HEK293T (cell line): ENCODE results near the gene ANKRD13D.

ENCODE experiments used
- BHLHE40 ChIP-seq: fragments of 450-650 bp; IDR thresholded peaks from 2 replicates; pipeline ENCODE4 v1.6.1; 2016; ENCODE audit warnings: mild to moderate bottlenecking, moderate library complexity, borderline replicate concordance
- CTBP1 ChIP-seq: fragments of 450-650 bp; IDR thresholded peaks from 2 replicates; pipeline ENCODE4 v1.6.1; 2016; ENCODE audit warnings: borderline replicate concordance
- ELF4 ChIP-seq: fragments of 450-650 bp; IDR thresholded peaks from 2 replicates; pipeline ENCODE4 v1.6.1; 2017; ENCODE audit warnings: antibody characterized with exemption
- FOXA1 ChIP-seq: fragments of 450-650 bp; IDR thresholded peaks from 2 replicates; pipeline ENCODE4 v1.6.1; 2016; ENCODE audit warnings: mild to moderate bottlenecking
- FOXK2 ChIP-seq: fragments of 450-650 bp; IDR thresholded peaks from 2 replicates; pipeline ENCODE4 v1.6.1; 2016; ENCODE audit warnings: mild to moderate bottlenecking
- FOXM1 ChIP-seq: fragments of 450-650 bp; IDR thresholded peaks from 2 replicates; pipeline ENCODE4 v1.6.1; 2017; ENCODE audit warnings: mild to moderate bottlenecking, borderline replicate concordance
- HDGF ChIP-seq: fragments of 450-650 bp; IDR thresholded peaks from 2 replicates; pipeline ENCODE4 v1.6.1; 2017; ENCODE audit warnings: antibody characterized with exemption, borderline replicate concordance
- SP1 ChIP-seq: fragments of 450-650 bp; IDR thresholded peaks from 2 replicates; pipeline ENCODE4 v1.6.1; 2017
- SUZ12 ChIP-seq: fragments of 450-650 bp; IDR thresholded peaks from 2 replicates; pipeline ENCODE4 v1.6.1; 2016; ENCODE audit warnings: mild to moderate bottlenecking

GRCh38 chr11:67293090-67293489 is 4.0 kb downstream of the ANKRD13D start:
- TF ChIP-seq BHLHE40 = no peak
- no peak for TF ChIP-seq FOXK2
- TF ChIP-seq CTBP1 = no peak
- TF ChIP-seq FOXA1 = no peak
- TF ChIP-seq FOXM1 = no peak
- no peak for TF ChIP-seq SUZ12
- TF ChIP-seq ELF4 = no peak
- TF ChIP-seq HDGF = no peak
- no peak for TF ChIP-seq SP1
